HG02610 (cell line): ENCODE measurements around the gene TCF25.
A peak's percentile ranks its signal among the peaks of the same experiment; 100 is the strongest.
"Not testable (repeated sequence)": the region's sequence is repeated elsewhere in the genome, so short reads cannot be mapped to it uniquely, and the experiment has no call there.

ENCODE experiments used
- ATAC-seq: cut with Tn5 transposase; IDR thresholded peaks from one replicate; pipeline ENCODE4 v1.9.1; 2021; ENCODE audit warnings: mild to moderate bottlenecking, moderate library complexity; ENCODE audit not compliant: unreplicated experiment

Gene TCF25, protein sequence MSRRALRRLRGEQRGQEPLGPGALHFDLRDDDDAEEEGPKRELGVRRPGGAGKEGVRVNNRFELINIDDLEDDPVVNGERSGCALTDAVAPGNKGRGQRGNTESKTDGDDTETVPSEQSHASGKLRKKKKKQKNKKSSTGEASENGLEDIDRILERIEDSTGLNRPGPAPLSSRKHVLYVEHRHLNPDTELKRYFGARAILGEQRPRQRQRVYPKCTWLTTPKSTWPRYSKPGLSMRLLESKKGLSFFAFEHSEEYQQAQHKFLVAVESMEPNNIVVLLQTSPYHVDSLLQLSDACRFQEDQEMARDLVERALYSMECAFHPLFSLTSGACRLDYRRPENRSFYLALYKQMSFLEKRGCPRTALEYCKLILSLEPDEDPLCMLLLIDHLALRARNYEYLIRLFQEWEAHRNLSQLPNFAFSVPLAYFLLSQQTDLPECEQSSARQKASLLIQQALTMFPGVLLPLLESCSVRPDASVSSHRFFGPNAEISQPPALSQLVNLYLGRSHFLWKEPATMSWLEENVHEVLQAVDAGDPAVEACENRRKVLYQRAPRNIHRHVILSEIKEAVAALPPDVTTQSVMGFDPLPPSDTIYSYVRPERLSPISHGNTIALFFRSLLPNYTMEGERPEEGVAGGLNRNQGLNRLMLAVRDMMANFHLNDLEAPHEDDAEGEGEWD

DNA sequence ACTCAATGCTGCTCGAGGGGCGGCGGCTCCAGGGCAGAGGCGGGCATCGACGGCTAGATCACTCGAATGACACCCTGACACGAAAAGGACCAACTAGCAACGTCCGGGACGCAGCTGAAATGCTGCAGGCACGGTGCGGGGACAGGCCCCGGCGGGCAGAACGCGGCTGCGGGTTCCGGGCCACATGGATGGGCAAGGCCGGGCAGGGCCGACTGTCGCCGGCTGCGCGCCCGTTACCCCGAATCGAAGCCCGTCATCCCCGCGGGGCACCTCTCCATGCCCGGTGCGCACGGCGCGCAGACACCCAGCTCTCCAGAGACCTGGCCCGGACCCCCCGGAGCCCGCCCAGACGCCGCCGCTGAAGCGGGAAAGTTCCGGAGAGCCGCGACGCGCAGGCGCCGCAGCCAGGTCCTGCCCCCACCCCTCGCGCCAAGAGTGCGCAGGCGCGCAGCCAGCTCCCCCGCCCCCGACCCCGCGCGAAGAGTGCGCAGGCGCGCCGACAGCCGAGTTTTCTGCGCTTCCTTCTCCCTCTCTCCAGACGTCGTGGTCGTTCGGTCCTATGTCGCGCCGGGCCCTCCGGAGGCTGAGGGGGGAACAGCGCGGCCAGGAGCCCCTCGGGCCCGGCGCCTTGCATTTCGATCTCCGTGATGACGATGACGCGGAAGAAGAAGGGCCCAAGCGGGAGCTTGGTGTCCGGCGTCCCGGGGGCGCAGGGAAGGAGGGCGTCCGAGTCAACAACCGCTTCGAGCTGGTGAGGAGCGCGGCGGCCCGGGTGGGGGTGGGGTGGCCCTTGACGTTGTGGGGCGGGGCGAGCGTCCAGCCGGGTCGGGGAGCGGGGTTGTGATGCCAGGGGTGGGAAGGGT is at the start of gene TCF25:
TCF25 (plus strand) TSS at position 484 of the 863 bp plus-strand sequence; CDS start at position 560, 76 bp downstream.
- peak; percentile 35 for ATAC-seq

DNA sequence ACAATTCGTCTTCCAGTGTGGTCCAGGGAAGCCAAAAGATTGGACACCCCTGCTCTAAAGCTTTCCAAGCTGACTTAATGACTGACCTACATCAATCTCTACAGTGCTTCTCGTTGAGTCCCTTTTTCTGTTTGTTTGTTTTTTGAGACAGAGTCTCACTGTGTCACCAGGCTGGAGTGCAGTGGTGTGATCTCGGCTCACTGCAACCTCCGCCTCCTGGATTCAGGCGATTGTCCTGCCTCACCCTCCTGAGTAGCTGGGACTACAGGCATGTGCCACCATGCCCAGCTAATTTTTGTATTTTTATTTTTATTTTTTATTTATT is 49.6 kb upstream of the TCF25 start:
- not testable (repeated sequence) for ATAC-seq

DNA sequence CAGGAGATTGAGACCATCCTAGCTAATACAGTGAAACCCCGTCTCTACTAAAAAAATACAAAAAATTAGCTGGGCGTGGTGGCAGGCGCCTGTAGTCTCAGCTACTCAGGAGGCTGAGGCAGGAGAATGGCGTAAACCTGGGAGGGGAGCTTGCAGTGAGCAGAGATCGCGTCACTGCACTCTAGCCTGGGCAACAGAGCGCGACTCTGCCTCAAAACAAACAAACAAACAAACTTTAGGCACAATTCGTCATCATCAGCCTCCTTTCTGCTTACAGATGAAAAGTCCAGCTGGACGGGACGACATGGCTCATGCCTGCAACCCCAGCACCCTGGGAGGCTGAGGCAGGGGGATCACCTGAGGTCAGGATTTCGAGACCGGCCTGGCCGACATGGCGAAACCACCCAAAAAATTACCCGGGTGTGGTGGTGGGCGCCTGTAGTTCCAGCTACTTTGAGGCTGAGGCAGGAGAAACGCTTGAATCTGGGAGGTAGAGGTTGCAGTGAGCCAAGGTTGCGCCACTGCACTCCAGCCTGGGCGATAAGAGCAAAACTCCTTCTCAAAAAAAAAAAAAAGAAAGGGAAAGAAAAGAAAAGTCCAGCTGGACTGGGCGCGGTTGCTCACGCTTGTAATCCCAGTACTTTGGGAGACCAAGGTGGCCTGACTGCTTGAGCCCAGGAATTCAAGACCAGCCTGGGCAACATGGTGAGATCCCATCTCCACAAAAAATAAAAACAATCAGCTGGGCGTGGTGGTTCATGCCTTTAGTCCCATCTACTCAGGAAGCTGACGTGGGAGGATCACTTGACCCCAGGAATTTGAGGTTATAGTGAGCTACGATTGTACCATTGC is 46.6 kb upstream of the TCF25 start:
- ATAC-seq = no peak

DNA sequence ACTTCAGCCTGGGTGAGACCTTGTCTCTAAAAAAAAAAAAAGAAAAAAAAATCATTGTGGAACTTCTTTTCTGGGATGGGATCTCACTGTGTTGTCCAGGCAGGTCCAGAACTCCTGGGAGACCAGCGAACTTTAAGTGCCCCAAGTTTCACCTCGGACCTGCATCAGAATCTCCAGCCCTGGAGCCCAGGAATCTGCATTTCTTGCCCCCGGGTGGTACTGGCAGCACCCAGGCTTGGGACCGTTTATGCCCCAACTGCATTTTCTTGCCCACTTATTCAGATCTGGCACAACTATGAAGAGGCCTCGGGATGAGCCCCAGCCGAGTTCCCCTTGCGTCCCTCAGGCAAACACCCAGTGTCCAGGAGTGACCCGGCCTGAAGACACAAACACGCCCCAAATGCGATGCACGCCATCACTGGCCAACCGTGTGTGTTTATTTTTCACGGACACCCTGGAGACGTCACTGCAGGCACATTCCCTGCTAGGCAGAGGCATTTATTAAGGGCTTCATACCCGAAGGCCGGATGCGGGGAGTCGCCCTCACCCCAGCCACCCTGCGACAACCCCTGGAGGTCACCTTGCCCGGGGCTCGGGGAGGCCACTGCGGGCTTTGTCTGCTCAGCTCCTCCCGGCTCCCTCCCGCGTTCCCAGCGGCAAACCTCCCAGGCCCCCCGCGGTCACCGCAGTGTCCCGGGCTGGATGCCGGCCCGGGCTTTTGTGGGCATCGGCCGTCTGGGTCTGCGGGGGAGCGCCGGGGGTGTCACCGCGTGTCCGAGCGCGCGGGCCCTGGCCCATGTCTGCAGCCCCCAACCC is 45.8 kb upstream of the TCF25 start:
- no peak for ATAC-seq

DNA sequence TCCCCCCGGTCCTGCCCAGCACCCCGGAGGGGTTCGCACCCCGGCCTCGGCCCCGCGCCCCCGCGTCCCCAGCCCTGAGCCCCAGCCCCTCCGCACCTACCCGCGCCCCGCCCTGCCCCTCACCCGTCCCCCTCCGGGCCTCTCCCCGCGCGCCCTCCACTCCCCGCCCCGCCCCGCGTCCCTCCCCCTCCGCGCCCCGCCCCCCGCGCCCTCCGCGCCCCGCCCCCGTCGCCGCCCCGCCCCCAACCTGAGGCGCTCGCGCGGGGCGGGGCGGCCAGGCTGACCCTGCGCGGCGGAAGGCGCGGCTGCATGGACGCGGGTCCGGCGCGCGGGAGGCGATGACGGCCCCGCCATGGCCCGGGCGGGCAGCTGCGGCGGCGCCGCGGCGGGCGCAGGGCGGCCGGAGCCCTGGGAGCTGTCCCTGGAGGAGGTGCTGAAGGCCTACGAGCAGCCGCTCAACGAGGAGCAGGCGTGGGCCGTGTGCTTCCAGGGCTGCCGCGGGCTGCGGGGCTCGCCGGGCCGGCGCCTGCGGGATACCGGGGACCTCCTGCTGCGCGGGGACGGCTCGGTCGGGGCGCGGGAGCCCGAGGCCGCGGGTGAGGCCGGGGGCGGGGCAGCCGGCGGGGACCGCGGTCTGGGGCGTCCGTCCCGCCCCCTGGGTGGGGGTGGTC is 45.1 kb upstream of the TCF25 start, which contains the start of gene SPIRE2:
SPIRE2 (plus strand) TSS at position 277 of the 671 bp plus-strand sequence; CDS start at position 353, 76 bp downstream.
- no peak for ATAC-seq

DNA sequence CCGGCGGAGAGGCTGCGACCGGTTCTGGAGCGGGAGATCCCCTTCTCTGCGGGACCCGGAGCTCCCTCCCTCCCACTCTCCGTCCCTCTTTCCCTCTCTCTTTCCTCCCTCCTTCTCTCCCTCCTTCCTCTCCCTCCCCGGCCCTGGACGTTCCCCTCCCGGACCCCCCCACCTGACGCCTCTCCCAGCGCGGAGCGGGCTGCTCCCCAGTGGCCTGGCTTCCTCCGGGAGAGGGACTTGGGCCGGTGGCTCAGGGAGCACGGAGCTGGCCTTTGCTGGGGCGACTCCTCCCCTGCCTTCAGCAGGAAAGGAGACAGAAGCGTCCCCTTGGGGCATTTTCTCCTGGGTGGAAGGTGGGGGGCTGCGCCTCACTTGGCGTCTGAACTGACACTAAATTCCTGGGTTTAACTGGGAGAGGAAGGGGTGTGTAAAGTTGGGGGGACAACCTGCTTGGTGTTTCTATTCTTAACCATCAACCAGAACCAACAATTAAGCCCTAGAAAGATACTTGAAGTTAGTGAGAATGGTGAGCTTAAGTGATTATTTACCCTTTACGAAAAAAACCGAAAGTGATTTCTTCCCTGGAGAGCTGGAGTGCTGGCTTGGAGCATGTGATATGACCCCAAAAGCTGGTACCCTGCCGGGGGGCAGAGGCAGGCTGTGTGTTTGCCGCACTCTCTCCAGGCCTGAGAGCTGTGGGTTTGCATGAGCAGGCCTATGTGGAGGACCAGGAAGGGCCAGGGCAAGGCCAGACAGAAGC is 44.3 kb upstream of the TCF25 start:
- no peak for ATAC-seq

DNA sequence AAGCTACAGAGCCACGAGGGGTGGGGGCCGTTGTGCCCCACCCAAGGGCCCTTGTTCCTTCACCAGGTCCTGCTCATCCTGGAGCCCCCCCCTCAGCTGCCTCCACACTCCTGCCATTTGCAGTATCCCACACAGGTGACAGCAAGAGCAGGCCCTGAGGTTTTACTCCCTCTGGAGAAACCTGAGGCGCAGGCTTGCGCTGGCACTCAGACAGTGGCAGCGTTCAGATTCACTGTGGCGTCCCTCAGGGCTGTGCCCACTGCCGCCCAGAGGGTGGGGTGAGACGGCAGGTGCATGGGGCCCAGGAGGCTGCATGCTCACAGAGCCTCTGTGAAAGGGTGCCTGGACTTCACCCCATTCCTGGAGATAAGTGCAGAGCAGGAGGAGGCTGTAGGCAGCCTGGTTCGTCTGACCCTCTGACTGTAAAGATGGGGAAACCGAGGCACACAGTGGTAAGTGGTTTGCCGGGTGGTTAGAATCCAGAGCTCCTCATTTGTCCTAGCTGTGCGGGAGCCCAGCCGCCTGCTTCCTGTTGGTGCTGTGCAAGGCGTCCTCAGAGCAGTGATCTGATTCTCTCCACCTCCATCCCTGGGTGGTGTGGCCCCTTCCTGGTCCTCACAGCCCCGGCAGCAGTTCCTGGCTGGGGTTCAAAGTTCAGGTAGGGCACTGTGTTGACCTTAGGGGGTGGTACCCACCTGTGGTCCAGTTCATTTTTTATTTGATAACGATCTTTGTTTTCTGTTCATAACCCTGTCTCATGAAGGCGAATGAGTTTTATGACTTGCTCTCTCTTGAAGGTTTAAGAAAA is 43.6 kb upstream of the TCF25 start:
- no peak for ATAC-seq

DNA sequence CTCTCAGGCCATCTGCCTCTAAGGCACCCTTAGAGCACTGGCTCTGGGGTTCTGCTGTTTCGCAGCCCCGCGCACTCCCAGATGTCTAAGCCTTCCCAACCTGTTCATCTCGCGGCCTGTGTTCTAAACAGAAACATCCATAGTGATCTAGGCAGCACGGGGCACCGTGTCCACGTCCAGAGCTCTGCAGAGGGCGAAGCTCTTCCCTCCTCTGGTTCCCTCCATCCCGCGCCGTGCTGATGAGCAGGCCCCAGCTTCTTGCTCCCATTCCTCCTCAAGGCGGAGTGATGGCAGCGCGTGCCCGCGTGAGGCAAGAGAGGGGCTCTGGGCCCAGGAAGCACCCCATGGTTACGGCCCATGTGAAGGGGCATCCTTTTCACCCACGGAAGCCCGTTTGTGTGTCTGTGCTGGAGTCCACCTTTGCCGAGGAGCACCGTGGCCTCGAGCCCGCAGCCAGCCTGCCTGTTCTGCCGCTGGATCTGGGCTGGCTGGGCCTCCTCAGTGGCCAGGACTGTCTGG is 41.5 kb upstream of the TCF25 start:
- no peak for ATAC-seq

DNA sequence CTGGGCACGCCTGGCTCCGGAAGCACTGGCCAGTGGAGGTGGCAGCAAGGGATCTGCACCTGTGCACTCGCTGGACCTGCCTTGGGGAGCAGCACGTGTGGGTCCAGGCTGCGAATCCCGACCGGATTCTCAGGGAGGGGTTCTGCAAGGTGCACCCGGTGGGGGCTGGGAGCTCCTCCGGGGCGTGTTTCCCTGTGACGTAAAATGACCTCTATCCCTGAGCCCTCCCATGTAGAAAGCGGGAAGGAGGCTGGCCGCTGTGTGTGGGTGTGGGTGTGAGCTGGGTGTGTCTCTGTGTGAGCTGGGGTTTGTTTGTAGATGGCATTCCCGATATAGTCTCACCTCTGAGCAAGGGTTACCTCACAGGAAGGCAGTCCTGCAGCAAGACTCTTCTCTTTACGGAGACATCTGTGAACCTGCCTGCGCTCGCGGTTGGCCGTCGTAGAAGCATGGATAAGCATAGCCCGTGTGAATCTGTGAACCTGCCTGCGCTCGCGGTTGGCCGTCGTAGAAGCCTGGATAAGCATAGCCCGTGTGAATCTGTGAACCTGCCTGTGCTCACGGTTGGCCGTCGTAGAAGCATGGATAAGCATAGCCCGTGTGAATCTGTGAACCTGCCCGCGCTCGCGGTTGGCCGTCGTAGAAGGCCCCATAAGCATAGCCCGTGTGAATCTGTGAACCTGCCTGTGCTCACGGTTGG is 39.6 kb upstream of the TCF25 start:
- not testable (repeated sequence) for ATAC-seq

DNA sequence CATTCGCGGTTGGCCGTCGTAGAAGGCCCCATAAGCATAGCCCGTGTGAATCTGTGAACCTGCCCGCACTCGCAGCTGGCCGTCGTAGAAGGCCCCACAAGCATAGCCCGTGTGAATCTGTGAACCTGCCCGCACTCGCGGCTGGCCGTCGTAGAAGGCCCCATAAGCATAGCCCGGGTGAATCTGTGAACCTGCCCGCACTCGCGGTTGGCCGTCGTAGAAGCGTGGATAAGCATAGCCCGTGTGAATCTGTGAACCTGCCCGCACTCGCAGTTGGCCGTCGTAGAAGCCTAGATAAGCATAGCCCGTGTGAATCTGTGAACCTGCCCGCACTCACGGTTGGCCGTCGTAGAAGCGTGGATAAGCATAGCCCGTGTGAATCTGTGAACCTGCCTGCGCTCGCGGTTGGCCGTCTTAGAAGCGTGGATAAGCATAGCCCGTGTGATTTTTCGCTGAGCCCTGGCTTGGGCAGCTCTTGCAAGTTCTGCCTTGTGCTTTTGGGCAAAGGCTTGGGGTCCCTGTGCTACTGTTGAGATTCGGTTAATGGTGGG is 38.5 kb upstream of the TCF25 start:
- not testable (repeated sequence) for ATAC-seq

DNA sequence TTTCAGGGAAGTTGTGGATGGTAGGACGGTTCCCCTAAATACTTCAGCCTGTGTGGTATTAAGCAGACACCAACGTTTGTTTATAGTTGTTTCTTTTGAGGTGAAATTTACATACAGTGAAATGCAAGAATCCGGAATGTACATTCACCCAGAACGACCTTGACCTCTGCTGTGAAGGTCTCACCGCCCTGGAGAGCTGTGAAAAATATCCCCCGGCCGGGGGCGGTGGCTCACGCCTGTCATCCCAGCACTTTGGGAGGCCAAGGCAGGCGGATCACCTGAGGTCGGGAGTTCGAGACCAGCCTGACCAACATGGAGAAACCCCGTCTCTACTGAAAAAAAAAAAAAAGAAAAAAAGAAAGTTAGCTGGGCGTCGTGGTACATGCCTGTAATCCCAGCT is 36.9 kb upstream of the TCF25 start:
- not testable (repeated sequence) for ATAC-seq

DNA sequence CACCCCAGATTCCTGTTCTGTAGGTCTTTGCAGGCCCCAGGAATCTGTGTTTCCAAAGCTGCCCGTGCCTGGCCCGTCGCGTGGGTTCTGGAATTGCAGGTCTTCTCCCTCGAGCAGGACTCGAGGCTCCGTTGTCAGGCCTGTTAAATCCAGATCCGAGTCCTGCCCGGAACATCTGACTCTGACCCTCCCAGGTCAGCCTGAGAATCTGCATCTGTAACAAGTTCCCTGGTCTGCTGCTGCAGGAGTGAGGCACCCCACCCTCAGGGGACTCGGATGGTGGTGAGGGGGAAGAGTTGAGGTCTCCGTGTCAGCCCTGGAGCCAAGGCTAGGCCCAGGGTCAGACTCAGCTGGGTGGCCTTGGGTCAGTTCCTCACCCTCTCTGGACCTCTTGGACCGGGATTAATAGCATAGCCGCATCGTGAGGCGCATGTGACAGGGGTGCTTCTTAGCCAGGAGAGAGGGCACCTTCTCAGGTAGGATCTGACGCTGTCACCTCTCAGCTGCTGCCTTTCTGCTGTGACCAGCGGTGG is 36.3 kb upstream of the TCF25 start:
- ATAC-seq = no peak

DNA sequence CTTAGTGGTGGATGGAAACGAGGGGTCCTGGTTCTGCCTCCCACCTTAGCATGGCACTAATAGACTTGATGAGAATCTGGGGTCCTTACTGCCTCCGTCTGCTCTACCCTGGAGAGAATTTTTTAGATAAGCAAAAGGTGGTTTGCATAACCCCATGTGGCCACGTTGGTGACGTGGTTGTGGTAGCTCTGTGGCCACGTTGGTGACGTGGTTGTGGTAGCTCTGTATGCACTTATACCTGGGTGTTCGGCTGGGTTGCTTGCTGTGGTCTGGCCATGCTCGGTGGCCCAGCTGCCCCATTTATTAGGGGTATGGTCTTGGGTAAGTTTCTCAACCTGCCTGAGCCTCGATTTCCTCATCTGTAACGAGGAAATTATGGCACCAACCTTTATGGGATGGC is 32.1 kb upstream of the TCF25 start:
- ATAC-seq = no peak

DNA sequence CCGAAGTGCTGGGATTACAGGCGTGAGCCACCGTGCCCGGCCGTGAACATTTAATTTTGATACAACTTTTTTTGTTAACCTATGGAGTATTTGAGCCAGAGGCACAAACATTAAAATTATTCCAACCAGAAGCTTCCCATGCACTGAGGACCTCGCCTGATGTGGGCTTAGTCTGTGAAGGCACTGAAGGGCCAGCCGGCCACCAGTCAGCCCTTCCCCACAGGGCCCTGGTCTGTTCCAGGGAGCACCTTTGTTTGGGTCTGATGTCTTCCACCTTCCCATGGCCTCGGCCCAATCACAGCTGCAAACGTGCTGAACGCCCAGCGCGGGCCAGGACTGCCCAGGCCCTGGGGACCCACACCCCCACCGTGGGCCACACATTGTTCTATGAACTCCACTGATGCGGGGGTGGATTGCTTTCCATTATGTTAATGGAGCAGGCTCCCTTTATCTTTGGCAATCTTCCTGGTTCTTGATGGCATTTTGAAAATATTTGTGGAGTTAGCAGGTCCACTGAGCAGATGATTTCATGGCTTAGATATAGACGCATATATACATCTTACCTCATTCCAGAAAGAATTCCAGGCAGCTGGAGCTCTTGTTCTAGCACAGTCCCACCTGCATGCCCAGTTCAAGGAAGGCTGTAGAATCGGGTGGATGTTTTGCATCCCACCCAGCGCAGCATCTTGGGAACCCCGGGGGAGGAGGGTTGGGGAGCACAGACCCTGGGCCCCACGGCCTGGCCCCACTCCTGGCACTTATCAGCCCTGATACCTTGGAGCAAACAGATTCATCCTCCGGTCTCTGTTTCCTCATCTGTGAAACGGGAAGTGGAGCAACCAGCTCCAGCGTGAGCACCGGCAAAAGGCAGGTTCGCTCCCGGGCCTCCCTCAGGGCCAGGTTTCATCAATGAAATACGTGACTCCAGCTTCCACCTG is 30.7 kb upstream of the TCF25 start:
- no peak for ATAC-seq
